ENCODE results near the gene OTUB1.
"Not testable (repeated sequence)": the region's sequence is repeated elsewhere in the genome, so short reads cannot be mapped to it uniquely, and the experiment has no call there.

Gene OTUB1

DNA sequence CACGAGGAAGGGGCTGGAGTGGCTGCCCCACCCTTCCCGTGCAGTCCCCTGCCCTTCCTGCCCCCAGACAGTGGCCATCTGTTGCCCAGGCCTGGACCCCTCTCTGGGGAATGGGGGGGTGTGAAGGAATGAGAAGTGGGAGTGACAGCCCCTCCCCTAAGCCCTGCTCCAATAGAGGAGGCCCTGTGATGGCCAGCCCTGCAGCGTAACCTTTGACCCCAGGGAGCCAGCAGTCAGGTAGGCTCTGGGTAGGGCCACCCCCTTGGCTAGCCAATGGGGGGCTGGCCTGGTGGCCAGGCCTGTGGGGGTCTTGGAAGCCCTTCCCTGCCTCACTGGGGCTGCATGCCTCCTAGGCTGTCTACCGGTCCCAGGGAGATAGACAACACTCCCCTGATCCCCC, 56.1 kb downstream of the OTUB1 start:
- no peak for FAIRE-seq
- DNase-seq (ENCODE audit: low spot score): no peak

DNA sequence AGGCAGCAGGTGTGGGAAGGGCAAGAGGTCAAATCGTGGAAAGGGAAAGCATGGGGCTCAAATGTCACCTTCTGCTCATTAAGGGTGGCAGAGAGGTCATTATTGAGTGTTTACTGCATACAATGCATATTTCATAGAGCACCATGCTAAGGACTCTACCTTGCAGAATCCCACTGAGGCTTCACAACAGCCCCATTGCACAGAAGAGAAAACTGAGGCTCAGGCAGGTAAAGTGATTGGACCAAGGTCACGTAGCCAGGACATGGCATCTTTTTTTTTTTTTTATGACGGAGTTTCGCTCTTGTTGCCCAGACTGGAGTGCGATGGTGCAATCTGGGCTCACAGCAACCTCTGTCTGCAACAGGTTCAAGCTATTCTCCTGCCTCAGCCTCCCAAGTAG, 57.3 kb downstream of the OTUB1 start:
- FAIRE-seq (no peak), DNase-seq (ENCODE audit: low spot score) (no peak)

DNA sequence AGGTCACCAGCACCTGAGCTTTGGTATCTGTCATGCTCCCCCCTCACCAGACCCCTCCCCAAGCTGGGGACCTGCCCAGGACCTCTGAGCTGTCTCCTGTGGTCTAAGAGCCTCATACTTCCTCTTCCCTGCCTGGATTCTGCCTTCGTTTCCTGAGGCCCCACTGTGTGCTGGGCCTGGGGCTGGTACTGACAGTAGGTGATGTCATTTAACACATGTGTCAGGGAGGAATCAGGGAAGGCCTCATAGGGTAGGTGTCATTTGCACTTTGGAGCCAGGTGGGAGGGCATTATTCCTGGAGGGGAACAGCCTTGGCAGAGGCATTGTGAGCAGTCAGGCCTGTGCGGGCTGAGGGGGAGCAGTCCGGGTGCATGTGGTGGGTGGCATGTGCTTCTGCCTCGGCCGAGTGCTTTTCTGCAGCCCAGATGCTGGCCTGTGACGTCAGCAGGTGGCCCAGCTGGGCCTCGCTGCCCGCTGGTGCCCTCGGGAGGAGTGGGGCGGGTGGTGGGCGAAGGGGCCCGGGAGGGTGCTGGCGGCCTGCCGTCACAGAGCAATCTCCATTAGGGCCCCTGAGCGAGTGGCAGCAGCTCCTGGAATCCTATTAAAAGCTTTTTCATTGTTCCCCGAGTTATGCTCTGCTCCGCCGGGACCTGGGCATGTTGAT, 58.6 kb downstream of the OTUB1 start:
- DNase-seq (ENCODE audit: low spot score) (no peak), FAIRE-seq (no peak)

DNA sequence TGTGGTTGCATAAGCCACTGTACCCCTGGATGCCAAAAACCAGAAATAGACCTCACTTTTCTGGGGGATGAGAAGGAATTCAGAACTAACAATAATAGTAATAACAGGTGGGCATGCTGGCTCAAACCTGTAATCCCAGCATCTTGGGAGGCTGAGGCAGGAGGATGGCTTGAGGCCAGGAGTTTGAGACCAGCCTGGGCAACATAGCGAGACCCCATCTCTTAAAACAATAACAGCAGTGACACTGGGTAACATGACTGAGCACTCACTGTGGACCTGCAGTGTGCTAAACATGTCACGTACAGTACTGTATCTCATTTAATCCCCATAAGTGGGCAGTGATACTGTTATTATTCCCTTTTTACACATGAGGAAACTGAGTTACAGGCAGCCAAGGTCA, 59.5 kb downstream of the OTUB1 start:
- FAIRE-seq (no peak), DNase-seq (ENCODE audit: low spot score) (no peak)

DNA sequence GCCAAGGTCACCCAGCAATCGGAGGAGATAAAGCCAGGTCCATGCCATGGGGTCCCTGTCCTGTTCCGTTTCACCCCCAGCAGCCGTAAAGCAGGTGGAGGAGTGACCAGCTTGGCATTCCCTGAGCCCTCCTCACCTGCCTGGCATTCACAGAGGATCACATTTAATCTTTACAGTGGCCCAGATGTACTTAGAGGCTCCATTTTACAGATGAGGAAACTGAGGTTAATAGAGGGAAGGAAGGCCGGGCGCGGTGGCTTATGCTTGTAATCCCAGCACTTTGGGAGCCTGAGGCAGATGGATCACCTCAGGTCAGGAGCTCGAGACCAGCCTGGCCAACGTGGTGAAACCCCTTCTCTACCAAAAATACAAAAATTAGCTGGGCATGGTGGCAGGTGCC, 61.1 kb downstream of the OTUB1 start:
- not testable (repeated sequence) for FAIRE-seq; DNase-seq (ENCODE audit: low spot score)

All from urothelium cell line (cell line).